ENCODE results near the gene TCIRG1. TPM values are rescaled to one million over a fixed set of nuclear protein-coding genes. Genes with fewer than 3 reads are reported as not detected.
"Not testable (repeated sequence)": the region's sequence is repeated elsewhere in the genome, so short reads cannot be mapped to it uniquely, and the experiment has no call there.

Gene TCIRG1
- total RNA-seq, 1 donor from 2014 or later = 10.7 TPM

GRCh38 chr11:68090706-68091105 is 51.9 kb downstream of the TCIRG1 start:
- Histone ChIP-seq H3K27me3 (no peaks in the 10 kb centered on the region), H3F3A (ENCODE audit: low read depth) (no peaks in the 10 kb centered on the region), H2AFZ (replicated peaks) (no peak overlapping the region), H3K9me3 (ENCODE audit: low read depth) (no peaks in the 10 kb centered on the region), H3K4me1 (peaks cover 4% of the 10 kb centered on the region), H3K4me2 (no peak overlapping the region), H3K9ac (no peak overlapping the region), H3K36me3 (no peaks in the 10 kb centered on the region), H3K4me3 (no peak overlapping the region), H4K20me1 (ENCODE audit: low read depth) (no peaks in the 10 kb centered on the region), H3K79me2 (ENCODE audit: low read depth) (peaks cover 9% of the 10 kb centered on the region), H3K27ac (no peak overlapping the region)
- DNase-seq (ENCODE audit: low spot score) = no peak
- H3K36me3 Mint-ChIP-seq = peaks cover 11% of the 10 kb centered on the region
- no peak overlapping the region for H3K27ac Mint-ChIP-seq
- H3K27me3 Mint-ChIP-seq (ENCODE audit: insufficient read depth, low read depth) = no peaks in the 10 kb centered on the region
- TF ChIP-seq CTCF (IDR thresholded peaks at IDR 0.05) (no peak), EZH2 (IDR thresholded peaks at IDR 0.05) (no peak), EZH2phosphoT487 (IDR thresholded peaks at IDR 0.05) (no peak)
- H3K4me3 Mint-ChIP-seq = no peak overlapping the region
- H3K9me3 Mint-ChIP-seq = no peaks in the 10 kb centered on the region
- peaks cover 21% of the 10 kb centered on the region for H3K4me1 Mint-ChIP-seq

GRCh38 chr11:68092411-68092810 is 53.6 kb downstream of the TCIRG1 start:
- Mint-ChIP-seq H3K4me3 (no peak overlapping the region), H3K27ac (no peak overlapping the region), H3K4me1 (peaks cover 21% of the 10 kb centered on the region), H3K9me3 (no peaks in the 10 kb centered on the region), H3K27me3 (ENCODE audit: insufficient read depth, low read depth) (no peaks in the 10 kb centered on the region), H3K36me3 (peaks cover 15% of the 10 kb centered on the region)
- Histone ChIP-seq H3K9ac (no peak overlapping the region), H3K27me3 (no peaks in the 10 kb centered on the region), H3K79me2 (ENCODE audit: low read depth) (peaks cover 9% of the 10 kb centered on the region), H3K27ac (no peak overlapping the region), H4K20me1 (ENCODE audit: low read depth) (no peaks in the 10 kb centered on the region), H3K9me3 (ENCODE audit: low read depth) (no peaks in the 10 kb centered on the region), H3F3A (ENCODE audit: low read depth) (no peaks in the 10 kb centered on the region), H3K4me3 (no peak overlapping the region), H3K4me2 (no peak overlapping the region), H3K4me1 (peaks cover 4% of the 10 kb centered on the region), H3K36me3 (no peaks in the 10 kb centered on the region), H2AFZ (replicated peaks) (no peak overlapping the region)
- no peak for DNase-seq (ENCODE audit: low spot score)
- TF ChIP-seq EZH2 (IDR thresholded peaks at IDR 0.05) = no peak
- TF ChIP-seq EZH2phosphoT487 (IDR thresholded peaks at IDR 0.05) = no peak
- TF ChIP-seq CTCF (IDR thresholded peaks at IDR 0.05) = no peak

- H3K9me3 Mint-ChIP-seq; H3K36me3 ChIP-seq; H3K9ac ChIP-seq; H3K4me1 ChIP-seq; H3K4me3 Mint-ChIP-seq; H3K4me2 ChIP-seq; H3K27ac ChIP-seq; H3K27ac Mint-ChIP-seq; H4K20me1 ChIP-seq (ENCODE audit: low read depth); H3K79me2 ChIP-seq (ENCODE audit: low read depth); H2AFZ ChIP-seq (replicated peaks); H3K9me3 ChIP-seq (ENCODE audit: low read depth); H3K27me3 Mint-ChIP-seq (ENCODE audit: insufficient read depth, low read depth); DNase-seq (ENCODE audit: low spot score); H3F3A ChIP-seq (ENCODE audit: low read depth); H3K4me3 ChIP-seq; H3K27me3 ChIP-seq: not testable (repeated sequence)
- Mint-ChIP-seq H3K4me1 (peaks cover 24% of the 10 kb centered on the region), H3K36me3 (peaks cover 17% of the 10 kb centered on the region)
These were observed 54.1 kb downstream of the TCIRG1 start for GRCh38 chr11:68092946-68093345.

GRCh38 chr11:68093565-68093964 is 54.7 kb downstream of the TCIRG1 start:
- Histone ChIP-seq H3K9ac (no peak overlapping the region), H3K27ac (no peak overlapping the region)
- H3K4me3 Mint-ChIP-seq = no peak overlapping the region

More at GRCh38 chr11:68093565-68093964, 54.7 kb downstream of the TCIRG1 start:
- TF ChIP-seq EZH2phosphoT487 (IDR thresholded peaks at IDR 0.05) = no peak
- TF ChIP-seq CTCF (IDR thresholded peaks at IDR 0.05) = no peak
- TF ChIP-seq EZH2 (IDR thresholded peaks at IDR 0.05) = no peak
- no peaks in the 10 kb centered on the region for H3K27me3 ChIP-seq
- no peak overlapping the region for H3K4me2 ChIP-seq
- H3K36me3 ChIP-seq = no peaks in the 10 kb centered on the region
- peaks cover 6% of the 10 kb centered on the region for H4K20me1 ChIP-seq (ENCODE audit: low read depth)
- H3K4me3 ChIP-seq = no peak overlapping the region
- no peaks in the 10 kb centered on the region for H3F3A ChIP-seq (ENCODE audit: low read depth)
- no peak overlapping the region for H2AFZ ChIP-seq (replicated peaks)
- no peaks in the 10 kb centered on the region for H3K27me3 Mint-ChIP-seq (ENCODE audit: insufficient read depth, low read depth)
- peaks cover 26% of the 10 kb centered on the region for H3K4me1 Mint-ChIP-seq
- no peak overlapping the region for H3K27ac Mint-ChIP-seq
- DNase-seq (ENCODE audit: low spot score) = no peak
- no peaks in the 10 kb centered on the region for H3K9me3 ChIP-seq (ENCODE audit: low read depth)
- H3K9me3 Mint-ChIP-seq = no peaks in the 10 kb centered on the region
- peaks cover 12% of the 10 kb centered on the region for H3K79me2 ChIP-seq (ENCODE audit: low read depth)
- peaks cover 15% of the 10 kb centered on the region for H3K36me3 Mint-ChIP-seq
- peaks cover 4% of the 10 kb centered on the region for H3K4me1 ChIP-seq

All from neural progenitor cell (in vitro differentiated cells).